Kidney tubule cell (primary cell): ENCODE data around the gene PCBP3.

Source experiments
- DNase-seq: peaks from one replicate; pipeline ENCODE4 v3.0.0-alpha.2; 2018; ENCODE audit warnings: low spot score

The PCBP3 gene

GRCh38 chr21:45912611-45913417, 269.3 kb downstream of the PCBP3 start:
- DNase-seq: no peak

GRCh38 chr21:45913418-45913765, 269.9 kb downstream of the PCBP3 start:
- no peak for DNase-seq

GRCh38 chr21:45913886-45914285, 270.4 kb downstream of the PCBP3 start:
- DNase-seq: no peak

GRCh38 chr21:45914321-45914845, 270.9 kb downstream of the PCBP3 start:
- DNase-seq: no peak

- DNase-seq: no peak
These were observed 272.7 kb downstream of the PCBP3 start for GRCh38 chr21:45916011-45916840.

GRCh38 chr21:45917241-45917640, 273.7 kb downstream of the PCBP3 start:
- DNase-seq: no peak

GRCh38 chr21:45918011-45918410, 274.5 kb downstream of the PCBP3 start:
- DNase-seq: no peak

- no peak for DNase-seq
These were observed 275.4 kb downstream of the PCBP3 start for GRCh38 chr21:45918835-45919447.

- no peak for DNase-seq
These were observed 276.1 kb downstream of the PCBP3 start for GRCh38 chr21:45919593-45919992.

- DNase-seq: no peak
These were observed 277.5 kb downstream of the PCBP3 start for GRCh38 chr21:45920824-45921600.

GRCh38 chr21:45921917-45922316, 278.4 kb downstream of the PCBP3 start:
- DNase-seq: no peak

- DNase-seq: no peak
These were observed 279.1 kb downstream of the PCBP3 start for GRCh38 chr21:45922648-45923047.

GRCh38 chr21:45923146-45923545, 279.6 kb downstream of the PCBP3 start:
- DNase-seq: peak; percentile 53

GRCh38 chr21:45926281-45926680, 282.8 kb downstream of the PCBP3 start:
- no peak for DNase-seq

- no peak for DNase-seq
These were observed 283.5 kb downstream of the PCBP3 start for GRCh38 chr21:45927032-45927431.

- no peak for DNase-seq
These were observed 284.6 kb downstream of the PCBP3 start for GRCh38 chr21:45927851-45928850.

GRCh38 chr21:45929449-45929848, 285.9 kb downstream of the PCBP3 start:
- no peak for DNase-seq

GRCh38 chr21:45930231-45930760, 286.8 kb downstream of the PCBP3 start:
- DNase-seq: no peak

- no peak for DNase-seq
These were observed 287.3 kb downstream of the PCBP3 start for GRCh38 chr21:45930792-45931191.

GRCh38 chr21:45931397-45931969, 288.0 kb downstream of the PCBP3 start:
- no peak for DNase-seq
